HG03103 (cell line): ENCODE results near the gene B3GNT7.

Source experiments
- ATAC-seq: cut with Tn5 transposase; IDR thresholded peaks from one replicate; pipeline ENCODE4 v1.9.1; 2021; ENCODE audit warnings: low read depth; ENCODE audit not compliant: unreplicated experiment

B3GNT7 gene

GRCh38 chr2:231383416-231384108, 11.9 kb upstream of the B3GNT7 start:
- ATAC-seq, result no peak

- no peak for ATAC-seq
Observed at GRCh38 chr2:231384109-231384435, 11.4 kb upstream of the B3GNT7 start.

- no peak for ATAC-seq
Observed at GRCh38 chr2:231384970-231385369, 10.5 kb upstream of the B3GNT7 start.

GRCh38 chr2:231385429-231385828, 10.1 kb upstream of the B3GNT7 start:
- ATAC-seq, result no peak

GRCh38 chr2:231386446-231386845, 9.1 kb upstream of the B3GNT7 start:
- ATAC-seq, result no peak

- ATAC-seq, result no peak
Observed at GRCh38 chr2:231387904-231388724, 7.4 kb upstream of the B3GNT7 start.

GRCh38 chr2:231388725-231389346, 6.7 kb upstream of the B3GNT7 start:
- no peak for ATAC-seq

GRCh38 chr2:231390667-231391066, 4.8 kb upstream of the B3GNT7 start:
- ATAC-seq, result no peak

GRCh38 chr2:231391981-231392380, 3.5 kb upstream of the B3GNT7 start:
- no peak for ATAC-seq

- ATAC-seq, result no peak
Observed at GRCh38 chr2:231392431-231393148, 2.9 kb upstream of the B3GNT7 start.

- peak; percentile 36 for ATAC-seq
Observed at GRCh38 chr2:231393149-231394131, 2.1 kb upstream of the B3GNT7 start.

GRCh38 chr2:231394211-231395141, 1.0 kb upstream of the B3GNT7 start:
- ATAC-seq, result peak; percentile 41

GRCh38 chr2:231396058-231396821, 730 bp downstream of the B3GNT7 start:
- no peak for ATAC-seq

GRCh38 chr2:231397011-231397927, 1.8 kb downstream of the B3GNT7 start:
- ATAC-seq, result no peak

- ATAC-seq, result no peak
Observed at GRCh38 chr2:231397928-231398294, 2.4 kb downstream of the B3GNT7 start.

- ATAC-seq, result no peak
Observed at GRCh38 chr2:231398585-231398984, 3.1 kb downstream of the B3GNT7 start.
